Endodermal cell (in vitro differentiated cells): ENCODE data around the gene EIF4G3. TPM values are rescaled to one million over a fixed set of nuclear protein-coding genes. Genes with fewer than 3 reads are reported as not detected.
"Not testable (repeated sequence)": the region's sequence is repeated elsewhere in the genome, so short reads cannot be mapped to it uniquely, and the experiment has no call there.

Source experiments
- DNase-seq: peaks from one replicate; pipeline ENCODE4 v3.0.0-alpha.2; 2017
- H3K27ac ChIP-seq: 2 replicates; pipeline ENCODE4 v1.5.1; 2013; ENCODE audit warnings: mild to moderate bottlenecking, low read depth, low read length, moderate library complexity
- H3K27me3 ChIP-seq: 2 replicates; pipeline ENCODE4 v1.6.1; 2013; ENCODE audit warnings: mild to moderate bottlenecking, low read length, moderate library complexity; ENCODE audit not compliant: insufficient read depth, control insufficient read depth, poor library complexity, severe bottlenecking
- H3K36me3 ChIP-seq: 2 replicates; pipeline ENCODE4 v1.7.0; 2013; ENCODE audit warnings: mild to moderate bottlenecking, low read length, moderate library complexity; ENCODE audit not compliant: control insufficient read depth, insufficient read depth
- H3K4me1 ChIP-seq: one replicate; pipeline ENCODE4 v1.7.0; 2013; ENCODE audit warnings: low read length; ENCODE audit not compliant: control insufficient read depth, insufficient read depth
- H3K4me3 ChIP-seq: 2 replicates; pipeline ENCODE4 v1.5.1; 2013; ENCODE audit warnings: mild to moderate bottlenecking, low read length, moderate library complexity
- H3K9ac ChIP-seq: 2 replicates; pipeline ENCODE4 v1.6.1; 2013; ENCODE audit warnings: mild to moderate bottlenecking, low read length, moderate library complexity; ENCODE audit not compliant: poor library complexity, severe bottlenecking; ENCODE audit errors: extremely low read depth
- H3K9me3 ChIP-seq: 2 replicates; pipeline ENCODE4 v1.6.1; 2013; ENCODE audit warnings: mild to moderate bottlenecking, low read length, moderate library complexity; ENCODE audit not compliant: control insufficient read depth
- H3K27ac Mint-ChIP-seq: 2 replicates; pipeline ENCODE4 v1.8.0; 2020; ENCODE audit warnings: mixed read lengths
- H3K27me3 Mint-ChIP-seq: 2 replicates; pipeline ENCODE4 v1.8.0; 2021; ENCODE audit warnings: mild to moderate bottlenecking, mixed read lengths; ENCODE audit not compliant: insufficient read depth
- H3K36me3 Mint-ChIP-seq: 2 replicates; pipeline ENCODE4 v1.8.0; 2020; ENCODE audit warnings: low read depth, mixed read lengths
- H3K4me1 Mint-ChIP-seq: 2 replicates; pipeline ENCODE4 v1.8.0; 2020; ENCODE audit warnings: mixed read lengths
- H3K4me3 Mint-ChIP-seq: 2 replicates; pipeline ENCODE4 v1.8.0; 2020; ENCODE audit warnings: mild to moderate bottlenecking, moderate library complexity, mixed read lengths
- H3K9me3 Mint-ChIP-seq: 2 replicates; pipeline ENCODE4 v1.8.0; 2020; ENCODE audit warnings: mild to moderate bottlenecking, mixed read lengths
- WGBS, 2 experiments: methylation state at CpG; one replicate each; pipeline versions ENCODE4 v1.1.5 to v1.1.7; 2013; ENCODE audit warnings: missing lambda C conversion rate in 2 of 2, mixed read lengths in 1 of 2; ENCODE audit not compliant: insufficient coverage in 1 of 2, insufficient read length in 1 of 2; 5-methylcytosine and 5-hydroxymethylcytosine counted together
- total RNA-seq, 2 donors: library from RNA; stranded (reverse); fragmentation: NEBNext Ultra II Directional in 1 of 2; extraction: Animal tissue kit (Norgen Biotek cat#: 25700) in 1 of 2; gene quantifications; 2 replicates in 1 of 2; 3 replicates in 1 of 2; pipeline ENCODE4 v1.2.1, GENCODE V29; 2021
- TF ChIP-seq, protein P1 (sequence below): fragments of 200-600 bp; sonication (generic); conservative IDR thresholded peaks from 2 replicates; pipeline ENCODE4 v1.5.0; 2021; ENCODE audit warnings: antibody characterized with exemption, mild to moderate bottlenecking

EIF4G3 gene
- total RNA-seq, 2 donors from 2014 or later: 101 to 103 TPM

DNA sequence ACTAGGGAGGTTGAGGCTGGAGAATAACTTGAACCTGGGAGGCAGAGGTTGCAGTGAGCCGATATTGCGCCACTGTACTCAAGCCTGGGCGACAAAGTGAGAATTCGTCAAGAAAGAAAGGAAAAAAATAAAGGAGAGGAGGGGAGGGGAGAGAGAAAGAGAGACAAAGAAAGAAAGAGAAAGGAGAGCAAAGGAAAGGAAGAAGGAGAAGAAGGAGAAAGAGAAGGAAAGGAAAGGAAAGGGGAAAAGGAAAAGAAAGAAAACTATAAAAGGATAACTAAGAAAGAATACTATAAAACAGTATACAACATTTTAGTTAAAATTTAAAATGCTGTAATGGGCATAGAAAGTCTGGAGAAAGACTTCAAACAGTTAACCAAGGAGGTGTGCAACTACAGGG lies 33.6 kb downstream of the EIF4G3 start:
- Mint-ChIP-seq H3K9me3 (no peaks in the 10 kb centered on the region), H3K4me3 (no peak overlapping the region), H3K4me1 (no peaks in the 10 kb centered on the region), H3K36me3 (peaks cover 45% of the 10 kb centered on the region), H3K27me3 (no peaks in the 10 kb centered on the region), H3K27ac (no peak overlapping the region)
- Histone ChIP-seq H3K9ac (no peak overlapping the region), H3K4me3 (no peak overlapping the region), H3K27ac (no peak overlapping the region), H3K9me3 (no peaks in the 10 kb centered on the region), H3K36me3 (peaks cover 41% of the 10 kb centered on the region), H3K27me3 (no peaks in the 10 kb centered on the region), H3K4me1 (no peaks in the 10 kb centered on the region)
- WGBS, 2 experiments: 95 to 98% methylated on average over 4 of the region's 4 CpGs
- DNase-seq: no peak
- TF ChIP-seq, protein P1, sequence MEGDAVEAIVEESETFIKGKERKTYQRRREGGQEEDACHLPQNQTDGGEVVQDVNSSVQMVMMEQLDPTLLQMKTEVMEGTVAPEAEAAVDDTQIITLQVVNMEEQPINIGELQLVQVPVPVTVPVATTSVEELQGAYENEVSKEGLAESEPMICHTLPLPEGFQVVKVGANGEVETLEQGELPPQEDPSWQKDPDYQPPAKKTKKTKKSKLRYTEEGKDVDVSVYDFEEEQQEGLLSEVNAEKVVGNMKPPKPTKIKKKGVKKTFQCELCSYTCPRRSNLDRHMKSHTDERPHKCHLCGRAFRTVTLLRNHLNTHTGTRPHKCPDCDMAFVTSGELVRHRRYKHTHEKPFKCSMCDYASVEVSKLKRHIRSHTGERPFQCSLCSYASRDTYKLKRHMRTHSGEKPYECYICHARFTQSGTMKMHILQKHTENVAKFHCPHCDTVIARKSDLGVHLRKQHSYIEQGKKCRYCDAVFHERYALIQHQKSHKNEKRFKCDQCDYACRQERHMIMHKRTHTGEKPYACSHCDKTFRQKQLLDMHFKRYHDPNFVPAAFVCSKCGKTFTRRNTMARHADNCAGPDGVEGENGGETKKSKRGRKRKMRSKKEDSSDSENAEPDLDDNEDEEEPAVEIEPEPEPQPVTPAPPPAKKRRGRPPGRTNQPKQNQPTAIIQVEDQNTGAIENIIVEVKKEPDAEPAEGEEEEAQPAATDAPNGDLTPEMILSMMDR: no peak

DNA sequence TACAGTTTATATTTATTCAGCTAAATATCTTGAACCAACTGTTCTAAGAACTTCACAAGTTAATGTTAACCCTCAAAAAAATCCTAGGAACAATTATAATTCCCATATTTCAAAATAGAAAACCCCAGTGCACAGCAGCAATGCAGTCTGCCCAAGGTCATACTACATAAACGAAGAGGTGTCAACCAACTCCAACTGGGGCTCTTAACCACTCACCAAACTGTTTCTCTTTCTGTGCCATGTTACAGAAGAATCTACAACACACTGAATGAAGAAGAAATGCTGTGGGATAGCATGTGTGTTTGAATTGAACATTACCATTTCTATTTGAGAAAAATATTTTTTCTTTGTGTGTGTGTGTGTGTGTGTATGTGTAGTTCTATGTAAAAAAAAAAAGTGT lies 35.7 kb downstream of the EIF4G3 start:
- no peaks in the 10 kb centered on the region for H3K27me3 ChIP-seq
- Mint-ChIP-seq H3K9me3 (no peaks in the 10 kb centered on the region), H3K27ac (no peak overlapping the region), H3K36me3 (peaks cover 50% of the 10 kb centered on the region), H3K4me1 (no peaks in the 10 kb centered on the region), H3K27me3 (no peaks in the 10 kb centered on the region), H3K4me3 (no peak overlapping the region)
- no peaks in the 10 kb centered on the region for H3K4me1 ChIP-seq
- H3K9me3 ChIP-seq: no peaks in the 10 kb centered on the region
- H3K36me3 ChIP-seq: peaks cover 43% of the 10 kb centered on the region
- H3K4me3 ChIP-seq: no peak overlapping the region
- WGBS, 2 experiments: 100% methylated on average over 1 of the region's 1 CpG
- no peak for DNase-seq
- no peak overlapping the region for H3K27ac ChIP-seq
- no peak overlapping the region for H3K9ac ChIP-seq
- TF ChIP-seq, protein P1: no peak

DNA sequence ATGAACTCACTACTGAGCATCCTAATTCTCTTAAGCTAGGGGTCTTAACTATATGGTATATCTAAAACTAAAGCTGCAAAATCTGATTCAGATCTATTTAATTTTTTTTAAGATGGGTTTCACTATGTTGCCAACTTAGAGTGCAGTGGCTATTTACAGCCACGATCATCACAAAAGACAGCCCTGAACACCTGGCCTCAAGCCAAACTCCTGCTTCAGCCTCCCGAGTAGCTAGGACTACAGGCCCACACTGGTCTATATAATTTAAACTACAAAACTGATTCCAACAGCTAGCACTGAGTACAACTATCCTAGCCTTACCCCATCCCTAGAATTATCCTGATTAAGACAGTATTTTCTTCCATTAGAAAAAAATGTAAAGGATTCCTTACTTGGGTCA lies 37.1 kb downstream of the EIF4G3 start:
- TF ChIP-seq, protein P1: no peak
- DNase-seq: no peak

DNA sequence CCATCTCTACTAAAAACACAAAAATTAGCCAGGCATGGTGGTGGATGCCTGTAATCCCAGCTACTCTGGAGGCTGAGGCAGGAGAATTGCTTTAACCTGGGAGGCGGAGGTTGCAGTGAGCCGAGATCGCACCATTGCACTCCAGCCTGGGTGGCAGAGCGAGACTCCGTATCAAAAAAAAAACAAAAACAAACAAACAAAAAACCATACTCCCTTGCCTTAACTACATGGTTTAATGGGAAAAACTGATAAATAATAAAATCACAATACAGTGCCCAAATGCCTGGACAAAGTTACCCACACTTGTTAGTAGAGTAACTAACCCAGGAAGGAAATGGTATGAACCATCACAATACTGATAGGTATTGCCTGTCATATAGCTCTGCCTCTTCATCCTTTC lies 40.4 kb downstream of the EIF4G3 start:
- H3K27ac Mint-ChIP-seq, H3K9ac ChIP-seq: not testable (repeated sequence)

More for the DNA sequence above, 37.1 kb downstream of the EIF4G3 start:
- WGBS, 2 experiments: 94% methylated on average over 2 of the region's 2 CpGs
- Mint-ChIP-seq H3K27ac (no peak overlapping the region), H3K4me1 (peaks cover 3% of the 10 kb centered on the region), H3K9me3 (no peaks in the 10 kb centered on the region), H3K36me3 (peaks cover 54% of the 10 kb centered on the region), H3K4me3 (no peak overlapping the region), H3K27me3 (no peaks in the 10 kb centered on the region)
- Histone ChIP-seq H3K9me3 (no peaks in the 10 kb centered on the region), H3K27ac (no peak overlapping the region), H3K4me1 (no peaks in the 10 kb centered on the region), H3K27me3 (no peaks in the 10 kb centered on the region), H3K36me3 (peaks cover 49% of the 10 kb centered on the region), H3K4me3 (no peak overlapping the region), H3K9ac (no peak overlapping the region)

More for the DNA sequence above, 40.4 kb downstream of the EIF4G3 start:
- not testable (repeated sequence) for H3K9me3 ChIP-seq, H3K4me1 Mint-ChIP-seq, H3K27ac ChIP-seq, H3K9me3 Mint-ChIP-seq, H3K4me3 Mint-ChIP-seq, H3K27me3 ChIP-seq, H3K4me1 ChIP-seq, H3K4me3 ChIP-seq, DNase-seq, H3K27me3 Mint-ChIP-seq
- H3K36me3 Mint-ChIP-seq: peaks cover 60% of the 10 kb centered on the region
- peaks cover 53% of the 10 kb centered on the region for H3K36me3 ChIP-seq
- 98% methylated on average over 5 of the region's 5 CpGs; no CpG with 5 or more reads in 1 of the 2 experiments for WGBS, 2 experiments
